HCT116 (cell line): Measurements from ENCODE around the gene ABHD3. TPM values are rescaled to one million over a fixed set of nuclear protein-coding genes. Genes with fewer than 3 reads are reported as not detected.

Experiments
- ATAC-seq: fragments of 200-7000 bp; cut with Tn5 transposase; 2 replicates; pipeline ENCODE4 v1.9.1; 2020; ENCODE audit warnings: mild to moderate bottlenecking, moderate library complexity
- BruUV-seq: library from RNA; stranded (reverse); fragments of 400-500 nt; replicated peaks from 2 replicates; lab custom pipeline; 2021; lab: Mats Ljungman, UMichigan
- CTCF ChIA-PET: fragments of 300-600 bp; sonication (Branson Sonifier 250); formaldehyde crosslinking; loops from one replicate; lab custom pipeline; 2021; ENCODE audit warnings: antibody characterized with exemption; lab: Charles Lee
- POLR2A ChIA-PET: fragments of 300-600, 350-600 bp; sonication (Branson Sonifier 250); formaldehyde crosslinking; loops from one replicate; lab custom pipeline; 2021; ENCODE audit warnings: antibody characterized with exemption; lab: Charles Lee
- RAD21 ChIA-PET, 2 experiments: fragments of 300-600 bp; sonication (Branson Sonifier 250); formaldehyde crosslinking; loops; one replicate each; lab custom pipeline; 2023; ENCODE audit warnings: low total read pairs in 2 of 2; ENCODE audit not compliant: uncharacterized antibody in 2 of 2, unreplicated experiment in 2 of 2, low non-redundant PET in 1 of 2; lab: Charles Lee
- DNase-seq: peaks from one replicate; pipeline ENCODE4 v3.0.0-alpha.2; 2010; ENCODE audit warnings: low read depth, low spot score
- H2AFZ ChIP-seq: fragments of 200-600 bp; shearing (Covaris generic), sonication (generic); 2 replicates; pipeline ENCODE4 v1.6.1; 2017; ENCODE audit warnings: low read depth, mixed run types, mixed read lengths, antibody characterized with exemption, low read length; ENCODE audit not compliant: poor library complexity, severe bottlenecking
- H3K27ac ChIP-seq: 2 replicates; pipeline ENCODE4 v1.5.1; 2012; ENCODE audit warnings: low read depth, low read length
- H3K27me3 ChIP-seq: fragments of 200-600 bp; sonication (generic); 2 replicates; pipeline ENCODE4 v1.6.1; 2016; ENCODE audit warnings: mixed run types, low read length, mixed read lengths; ENCODE audit not compliant: insufficient read depth
- H3K36me3 ChIP-seq, 2 experiments: fragments of 200-500 bp in 1 of 2; fragments of 200-600 bp in 1 of 2; sonication (Bioruptor generic) in 1 of 2; sonication (generic) in 1 of 2; 2 replicates each; pipeline versions ENCODE4 v1.5.1 to v1.6.1; 2014 to 2016; ENCODE audit warnings: low read length in 2 of 2, inconsistent platforms in 1 of 2, mixed read lengths in 1 of 2, mixed run types in 1 of 2; ENCODE audit not compliant: insufficient read depth in 2 of 2, control insufficient read depth in 1 of 2
- H3K4me1 ChIP-seq, 2 experiments: fragments of 200-600 bp in 1 of 2; sonication (generic) in 1 of 2; 2 replicates each; pipeline versions ENCODE4 v1.5.1 to v1.6.1; 2012 to 2017; ENCODE audit warnings: low read length in 2 of 2, inconsistent platforms in 1 of 2, mild to moderate bottlenecking in 1 of 2, mixed read lengths in 1 of 2, mixed run types in 1 of 2, moderate library complexity in 1 of 2; ENCODE audit not compliant: insufficient read depth in 2 of 2, control insufficient read depth in 1 of 2
- H3K4me2 ChIP-seq: fragments of 200-600 bp; sonication (generic); 2 replicates; pipeline ENCODE4 v1.6.1; 2017; ENCODE audit warnings: mixed run types, low read length, mixed read lengths
- H3K4me3 ChIP-seq, 2 experiments: fragments of 200-600 bp in 1 of 2; sonication (generic) in 1 of 2; replicated peaks in 1 of 2; 2 replicates each; pipeline ENCODE4 v1.5.1; 2011 to 2016; ENCODE audit warnings: low read length in 2 of 2, control low read depth in 1 of 2, low read depth in 1 of 2, mild to moderate bottlenecking in 1 of 2, mixed read lengths in 1 of 2, mixed run types in 1 of 2
- H3K79me2 ChIP-seq: fragments of 200-600 bp; sonication (generic); 2 replicates; pipeline ENCODE4 v1.6.1; 2017; ENCODE audit warnings: mild to moderate bottlenecking, mixed run types, low read length, moderate library complexity, mixed read lengths; ENCODE audit not compliant: insufficient read depth
- H3K9ac ChIP-seq: fragments of 200-600 bp; sonication (generic); 2 replicates; pipeline ENCODE4 v1.6.1; 2016; ENCODE audit warnings: low read length, mixed read lengths
- H3K9me2 ChIP-seq: fragments of 200-600 bp; sonication (generic), shearing (Covaris generic); 2 replicates; pipeline ENCODE4 v1.6.1; 2017; ENCODE audit warnings: mixed run types, mild to moderate bottlenecking, moderate library complexity; ENCODE audit not compliant: insufficient read depth
- H3K9me3 ChIP-seq, 2 experiments: fragments of 200-500 bp in 1 of 2; fragments of 200-600 bp in 1 of 2; sonication (Bioruptor generic) in 1 of 2; sonication (generic) in 1 of 2; 2 replicates each; pipeline ENCODE4 v1.6.1; 2014 to 2017; ENCODE audit warnings: low read length in 2 of 2, mixed read lengths in 2 of 2, inconsistent platforms in 1 of 2, low read depth in 1 of 2, mild to moderate bottlenecking in 1 of 2, mixed run types in 1 of 2, moderate library complexity in 1 of 2; ENCODE audit not compliant: control insufficient read depth in 1 of 2, insufficient read depth in 1 of 2
- H4K20me1 ChIP-seq: fragments of 200-600 bp; sonication (generic), shearing (Covaris generic); 2 replicates; pipeline ENCODE4 v1.6.1; 2017; ENCODE audit warnings: mixed run types, mild to moderate bottlenecking, moderate library complexity; ENCODE audit not compliant: insufficient read depth
- CBX3 ChIP-seq: IDR thresholded peaks from 2 replicates; pipeline ENCODE4 v1.6.1; 2012; ENCODE audit warnings: low read depth
- EZH2 ChIP-seq: fragments of 200-600 bp; sonication (generic); IDR thresholded peaks from 2 replicates; pipeline ENCODE4 v1.6.1; 2017; ENCODE audit warnings: antibody characterized with exemption, mixed run types
- JUND ChIP-seq: IDR thresholded peaks from 2 replicates; pipeline ENCODE4 v1.6.1; 2012
- YY1 ChIP-seq: IDR thresholded peaks from 2 replicates; pipeline ENCODE4 v1.6.1; 2011; ENCODE audit warnings: low read length, low read depth, moderate library complexity, mild to moderate bottlenecking; ENCODE audit not compliant: insufficient replicate concordance; ENCODE audit errors: extremely low read depth
- ZFX ChIP-seq: fragments of 450-650 bp; IDR thresholded peaks from 2 replicates; pipeline ENCODE4 v1.6.1; 2017
- intact Hi-C: fragments of 100-400 bp; cut with micrococcal nuclease; formaldehyde crosslinking; loops from 2 replicates; pipeline ENCODE4 v1.10.0; 2022
- total RNA-seq: library from RNA; stranded (reverse); gene quantifications from one replicate; pipeline ENCODE4 v1.2.1, GENCODE V29; 2021; ENCODE audit not compliant: unreplicated experiment
- TF ChIP-seq, protein P1 (sequence below): IDR thresholded peaks from 2 replicates; pipeline ENCODE4 v1.6.1; 2012

Gene ABHD3
- total RNA-seq, 1 experiment from 2014 or later, result 29.9 TPM

DNA sequence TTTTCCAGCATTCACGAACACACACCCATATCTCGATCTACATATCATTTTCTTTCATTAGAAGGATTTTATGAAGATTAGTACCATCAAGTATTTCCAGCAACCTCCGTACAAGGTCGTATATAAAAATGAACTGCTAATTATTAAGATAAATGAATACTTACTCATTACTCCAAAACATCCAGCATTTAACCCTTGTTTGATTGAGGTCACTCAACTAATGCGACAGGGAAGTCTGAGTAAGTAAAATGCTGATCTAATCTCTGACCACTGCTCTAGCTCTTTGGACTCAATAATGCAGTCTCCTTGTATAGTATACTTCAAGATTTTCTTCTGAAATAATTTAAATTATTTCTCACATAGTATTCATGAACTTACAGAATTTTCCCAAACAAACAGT is 2.0 kb downstream of the ABHD3 start:
- Histone ChIP-seq H3K36me3 (peaks cover 4 to 25% of the 10 kb centered on the region in 2 experiments; a peak in 2 of 4 replicates), H3K79me2 (peaks cover 28% of the 10 kb centered on the region), H3K4me1 (peaks cover 11 to 16% of the 10 kb centered on the region in 2 experiments; a peak in 3 of 4 replicates), H3K9me2 (no peaks in the 10 kb centered on the region), H3K9me3 (no peaks in the 10 kb centered on the region), H3K4me3 (peak overlapping the region in 1 of 2 experiments; percentile 92; a peak in 2 of 4 replicates), H3K9ac (peak overlapping the region; percentile 82), H3K27me3 (no peaks in the 10 kb centered on the region), H2AFZ (no peak overlapping the region), H3K4me2 (peak overlapping the region; percentile 99), H3K27ac (peak overlapping the region; percentile 75; the same call in 1 of the 2 replicates), H4K20me1 (no peaks in the 10 kb centered on the region)
- no TSS peak for BruUV-seq
- CTCF ChIA-PET, result no interaction called here
- DNase-seq (no peak), ATAC-seq (no peak)
- RAD21 ChIA-PET, result no interaction called here
- intact Hi-C loops, result loop anchor here (5.0 kb wide), 2 partner anchors 40 to 70 kb away; partner anchors contain the start of gene MIB1
- POLR2A ChIA-PET, result no interaction called here
- no peak for TF ChIP-seq EZH2
- TF ChIP-seq JUND, result no peak

DNA sequence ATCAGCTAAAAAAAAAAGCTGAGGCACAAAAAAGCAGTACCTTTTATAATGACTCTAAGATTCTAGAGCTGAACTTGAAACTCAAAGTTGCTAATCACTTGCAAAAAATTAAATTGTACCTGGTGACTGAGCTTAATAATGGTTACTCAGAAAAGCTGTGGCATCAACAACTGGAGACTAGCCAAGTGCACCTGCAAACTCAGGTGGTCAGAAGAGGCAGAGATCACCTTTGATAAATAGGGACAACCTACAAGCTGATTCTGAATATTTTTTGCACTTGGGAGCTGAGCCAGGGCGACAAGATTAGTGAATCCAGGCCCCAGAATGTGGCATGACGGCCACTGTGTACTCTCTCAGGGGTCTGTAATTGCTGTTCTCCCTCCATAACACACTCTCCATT is 3.0 kb downstream of the ABHD3 start:
- Histone ChIP-seq H3K9me2 (no peaks in the 10 kb centered on the region), H4K20me1 (no peaks in the 10 kb centered on the region), H3K4me1 (peaks cover 11 to 16% of the 10 kb centered on the region in 2 experiments; a peak in 3 of 4 replicates), H3K4me2 (no peak overlapping the region), H3K9me3 (no peaks in the 10 kb centered on the region), H3K27me3 (no peaks in the 10 kb centered on the region), H3K79me2 (peaks cover 28% of the 10 kb centered on the region), H3K36me3 (peaks cover 4 to 25% of the 10 kb centered on the region in 2 experiments; a peak in 2 of 4 replicates), H3K27ac (no peak overlapping the region), H2AFZ (no peak overlapping the region), H3K9ac (no peak overlapping the region), H3K4me3 (no peak overlapping the region)
- TF ChIP-seq JUND, result no peak
- no peak for TF ChIP-seq ZFX
- TF ChIP-seq CBX3, result no peak
- no peak for TF ChIP-seq YY1
- TF ChIP-seq, protein P1, sequence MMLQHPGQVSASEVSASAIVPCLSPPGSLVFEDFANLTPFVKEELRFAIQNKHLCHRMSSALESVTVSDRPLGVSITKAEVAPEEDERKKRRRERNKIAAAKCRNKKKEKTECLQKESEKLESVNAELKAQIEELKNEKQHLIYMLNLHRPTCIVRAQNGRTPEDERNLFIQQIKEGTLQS, result no peak
- ChIA-PET POLR2A (no interaction called here), CTCF (no interaction called here), RAD21 (no interaction called here)
- BruUV-seq, result no TSS peak
- ATAC-seq (no peak), DNase-seq (no peak)
- intact Hi-C loops, result loop anchor here (5.0 kb wide), 2 partner anchors 41 to 69 kb away; partner anchors contain the start of gene MIB1
